GM19193 (cell line): ENCODE measurements around the gene RNF166.

Experiments used
- POLR2A ChIP-seq: IDR thresholded peaks from 4 replicates; pipeline ENCODE4 v1.6.1; 2011; ENCODE audit not compliant: insufficient read depth, insufficient read length; ENCODE audit errors: extremely low read depth

The RNF166 gene

GRCh38 chr16:88732961-88733294, 26.7 kb upstream of the RNF166 start:
- TF ChIP-seq POLR2A, result no peak

- no peak for TF ChIP-seq POLR2A
These were observed 26.2 kb upstream of the RNF166 start for GRCh38 chr16:88732172-88732960.

GRCh38 chr16:88731699-88732098, 25.5 kb upstream of the RNF166 start:
- TF ChIP-seq POLR2A, result no peak

- TF ChIP-seq POLR2A, result no peak
These were observed 24.7 kb upstream of the RNF166 start for GRCh38 chr16:88730632-88731607.

- no peak for TF ChIP-seq POLR2A
These were observed 21.7 kb upstream of the RNF166 start for GRCh38 chr16:88727871-88728270.

GRCh38 chr16:88726981-88727380, 20.8 kb upstream of the RNF166 start:
- TF ChIP-seq POLR2A, result no peak

GRCh38 chr16:88726408-88726749, 20.2 kb upstream of the RNF166 start:
- no peak for TF ChIP-seq POLR2A

GRCh38 chr16:88725609-88726407, 19.6 kb upstream of the RNF166 start:
- no peak for TF ChIP-seq POLR2A

- no peak for TF ChIP-seq POLR2A
These were observed 18.8 kb upstream of the RNF166 start for GRCh38 chr16:88724855-88725555.

- TF ChIP-seq POLR2A, result no peak
These were observed 17.7 kb upstream of the RNF166 start for GRCh38 chr16:88723911-88724310.

- TF ChIP-seq POLR2A, result no peak
These were observed 17.3 kb upstream of the RNF166 start for GRCh38 chr16:88723507-88723887.

GRCh38 chr16:88722784-88723506, 16.7 kb upstream of the RNF166 start:
- no peak for TF ChIP-seq POLR2A

GRCh38 chr16:88721815-88722755, 15.9 kb upstream of the RNF166 start:
- no peak for TF ChIP-seq POLR2A
